HFF-Myc (cell line): ENCODE measurements around the gene PHETA2.
"Not testable (repeated sequence)": the region's sequence is repeated elsewhere in the genome, so short reads cannot be mapped to it uniquely, and the experiment has no call there.

ENCODE experiments used
- DNase-seq: peaks from one replicate; pipeline ENCODE4 v3.0.0-alpha.2; 2011; ENCODE audit warnings: low read depth; ENCODE audit errors: extremely low read depth
- H3K4me3 ChIP-seq: replicated peaks from 2 replicates; pipeline ENCODE4 v1.5.1; 2011; ENCODE audit warnings: low read depth, mild to moderate bottlenecking, control low read depth, low read length
- CTCF ChIP-seq: IDR thresholded peaks from 2 replicates; pipeline ENCODE4 v1.5.1; 2012; ENCODE audit warnings: mild to moderate bottlenecking, low read depth, low read length, control low read depth; ENCODE audit errors: missing control alignments

PHETA2 gene

GRCh38 chr22:42069801-42070516 lies 4.1 kb upstream of the PHETA2 start:
- peak overlapping the region; percentile 56 for H3K4me3 ChIP-seq
- DNase-seq, result no peak
- TF ChIP-seq CTCF, result no peak

- DNase-seq, result peak; percentile 90
- peak within 1 kb of the TSS; percentile 56 for H3K4me3 ChIP-seq
- TF ChIP-seq CTCF, result no peak
Measured at GRCh38 chr22:42070517-42071422, 3.3 kb upstream of the PHETA2 start, which contains the start of gene NAGA. Gene NAGA (minus strand): TSS chr22:42070812. CDS start chr22:42070297, 515 bp downstream.

GRCh38 chr22:42071508-42071907 lies 2.5 kb upstream of the PHETA2 start:
- DNase-seq, result not testable (repeated sequence)
- peak overlapping the region; percentile 56 for H3K4me3 ChIP-seq

GRCh38 chr22:42072606-42073330 lies 1.3 kb upstream of the PHETA2 start:
- no peak for DNase-seq
- no peak for TF ChIP-seq CTCF
- H3K4me3 ChIP-seq, result no peak overlapping the region

- no peak for TF ChIP-seq CTCF
- peak overlapping the region; percentile 49; the same call in 1 of the 2 replicates for H3K4me3 ChIP-seq
- DNase-seq, result no peak
Measured at GRCh38 chr22:42073621-42074041, 417 bp upstream of the PHETA2 start.

- peak overlapping the region; percentile 49 for H3K4me3 ChIP-seq
- no peak for DNase-seq
- TF ChIP-seq CTCF, result no peak
Measured at GRCh38 chr22:42074846-42075676, 1.0 kb downstream of the PHETA2 start.
